HG02610 (cell line): ENCODE measurements around the gene ENTPD8.
A peak's percentile ranks its signal among the peaks of the same experiment; 100 is the strongest.

Experiments used
- ATAC-seq: cut with Tn5 transposase; IDR thresholded peaks from one replicate; pipeline ENCODE4 v1.9.1; 2021; ENCODE audit warnings: mild to moderate bottlenecking, moderate library complexity; ENCODE audit not compliant: unreplicated experiment

The ENTPD8 gene

DNA sequence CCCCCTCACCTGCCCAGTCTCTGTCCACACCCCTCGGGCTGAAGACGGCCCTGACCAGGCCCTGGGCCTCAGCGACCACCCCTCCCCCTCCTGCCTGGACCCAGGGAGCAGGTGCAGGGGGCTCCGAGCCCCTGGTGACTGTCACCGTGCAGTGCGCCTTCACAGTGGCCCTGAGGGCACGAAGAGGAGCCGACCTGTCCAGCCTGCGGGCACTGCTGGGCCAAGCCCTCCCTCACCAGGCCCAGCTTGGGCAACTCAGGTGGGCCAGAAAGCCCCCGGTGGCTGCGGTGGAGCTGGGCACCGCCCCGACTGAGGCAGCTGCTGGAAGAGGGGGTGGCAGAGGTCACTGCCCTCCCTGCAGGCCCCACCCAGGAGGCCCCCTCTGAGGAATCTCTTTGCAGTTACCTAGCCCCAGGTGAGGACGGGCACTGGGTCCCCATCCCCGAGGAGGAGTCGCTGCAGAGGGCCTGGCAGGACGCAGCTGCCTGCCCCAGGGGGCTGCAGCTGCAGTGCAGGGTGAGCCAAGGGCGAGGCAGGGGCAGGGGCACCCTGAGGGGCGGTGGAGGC is 7.7 kb downstream of the ENTPD8 start:
- ATAC-seq, result no peak

GRCh38 chr9:137432687-137433348 is 8.3 kb downstream of the ENTPD8 start:
- ATAC-seq, result no peak

DNA sequence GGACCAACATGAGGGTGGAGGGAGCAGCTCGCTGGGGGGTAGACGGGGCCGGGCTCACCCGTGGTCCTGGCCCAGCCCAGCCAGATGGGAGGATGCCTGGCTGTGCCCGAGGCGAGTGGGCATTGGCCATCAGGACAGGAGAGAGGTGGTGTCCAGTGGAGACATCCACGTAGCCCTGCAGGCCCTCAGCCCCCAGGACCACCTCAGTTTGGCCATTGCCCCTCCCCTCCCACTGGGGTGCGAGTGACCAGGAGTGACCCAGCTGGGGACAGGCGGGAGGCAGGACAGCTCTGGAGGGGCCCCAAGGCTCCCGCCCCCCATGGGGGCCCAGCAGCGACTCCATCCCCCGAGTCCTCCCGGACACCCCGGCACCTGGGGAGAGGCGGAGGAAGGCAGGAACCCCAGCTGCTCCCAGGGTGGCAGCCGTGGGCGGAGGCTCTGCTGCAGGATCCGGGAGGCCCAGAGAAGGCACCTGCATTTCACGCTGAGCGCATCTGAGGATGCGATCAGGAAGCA is 9.7 kb downstream of the ENTPD8 start:
- no peak for ATAC-seq

- no peak for ATAC-seq
Observed at GRCh38 chr9:137430723-137431415, 10.3 kb downstream of the ENTPD8 start.

GRCh38 chr9:137429974-137430722 is 11.0 kb downstream of the ENTPD8 start:
- no peak for ATAC-seq

GRCh38 chr9:137429546-137429890 is 11.6 kb downstream of the ENTPD8 start:
- ATAC-seq, result no peak

DNA sequence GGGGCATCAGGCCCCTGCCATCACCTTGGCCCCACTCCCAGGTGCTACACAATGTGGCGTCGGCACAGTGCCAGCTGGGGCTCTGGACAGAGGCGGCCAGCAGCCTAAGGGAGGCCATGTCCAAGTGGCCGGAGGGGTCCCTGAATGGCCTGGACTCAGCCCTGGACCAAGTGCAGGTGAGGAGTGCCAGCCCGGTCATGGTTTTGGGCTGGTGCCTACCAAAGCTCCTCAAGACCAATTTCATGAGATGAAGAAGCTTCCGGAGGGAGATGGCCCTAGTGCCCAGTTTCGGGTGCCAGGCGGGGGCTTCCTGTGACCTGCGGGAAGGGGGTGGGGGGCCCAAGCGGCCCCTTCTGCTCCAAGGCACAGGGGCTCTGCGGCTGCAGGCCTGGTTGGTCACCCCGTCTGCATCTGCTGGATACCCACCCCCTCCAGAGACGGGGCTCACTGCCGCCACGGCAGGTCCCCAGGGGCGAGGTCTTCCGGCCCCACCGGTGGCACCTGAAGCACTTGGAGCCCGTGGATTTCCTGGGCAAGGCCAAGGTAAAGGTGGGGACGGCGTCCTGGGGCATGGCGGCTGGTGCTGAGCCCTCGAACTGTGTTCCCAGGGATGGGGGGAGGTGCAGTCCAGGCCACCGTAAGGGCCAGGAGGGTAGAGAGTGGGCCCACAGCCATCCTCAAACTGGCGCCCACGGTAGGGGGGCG is 12.2 kb downstream of the ENTPD8 start:
- no peak for ATAC-seq

GRCh38 chr9:137428311-137428630 is 12.9 kb downstream of the ENTPD8 start:
- ATAC-seq, result no peak

- no peak for ATAC-seq
Observed at GRCh38 chr9:137427454-137428310, 13.5 kb downstream of the ENTPD8 start.

GRCh38 chr9:137426018-137426681 is 15.0 kb downstream of the ENTPD8 start:
- no peak for ATAC-seq

GRCh38 chr9:137423514-137424291 is 17.5 kb downstream of the ENTPD8 start:
- peak; percentile 20 for ATAC-seq

- peak; percentile 77 for ATAC-seq
Observed at GRCh38 chr9:137422604-137423513, 18.3 kb downstream of the ENTPD8 start, which contains the start of the genes EXD3 and NOXA1. Gene EXD3, minus strand, starts transcription at chr9:137423162. Its CDS starts 27,805 bp downstream, at chr9:137395357. Gene NOXA1, plus strand, starts transcription at chr9:137423393. Its CDS starts 137 bp downstream, at chr9:137423530.

- ATAC-seq, result no peak
Observed at GRCh38 chr9:137421838-137422603, 19.1 kb downstream of the ENTPD8 start.

DNA sequence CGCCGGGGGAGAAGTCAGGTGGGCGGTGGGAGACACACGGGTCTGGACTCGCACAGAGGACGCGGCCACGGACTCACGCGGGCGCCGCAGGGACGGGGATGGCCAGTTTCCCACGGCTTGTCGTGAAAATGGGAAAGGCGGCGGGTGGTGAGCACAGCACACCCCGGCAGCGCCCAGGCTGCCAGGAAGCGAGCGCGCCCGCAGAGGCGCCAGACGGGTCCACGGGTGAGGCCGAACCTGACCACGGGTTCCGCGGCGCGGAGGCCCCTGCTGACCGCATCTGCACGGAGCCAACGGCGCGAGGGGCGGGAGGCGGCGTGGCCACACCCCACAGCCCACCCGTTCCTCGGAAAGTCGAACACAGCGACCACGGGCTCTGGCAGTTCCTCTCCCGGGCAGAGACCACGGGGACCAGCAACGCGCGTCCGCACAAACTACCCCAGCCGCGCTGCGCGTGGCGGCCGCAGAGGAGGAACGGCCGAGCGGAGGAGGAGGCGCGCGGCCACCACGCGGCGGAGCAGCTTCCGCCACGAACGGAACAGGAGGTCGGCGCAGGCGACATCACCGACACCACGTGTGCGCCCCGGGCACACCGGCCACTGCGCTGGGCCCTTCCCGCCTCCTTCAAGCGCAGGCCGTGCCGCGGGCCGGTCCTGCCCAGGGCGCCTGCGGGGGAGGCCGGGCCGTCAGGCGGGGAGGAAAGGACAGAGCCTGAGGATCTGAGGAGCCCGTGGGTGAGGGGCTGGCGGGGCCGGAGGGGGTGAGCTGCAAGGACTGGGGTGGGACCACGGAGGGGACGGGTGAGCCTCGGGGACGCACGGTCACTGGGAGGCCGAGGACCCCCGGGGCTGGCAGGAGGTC is 23.8 kb downstream of the ENTPD8 start:
- no peak for ATAC-seq

DNA sequence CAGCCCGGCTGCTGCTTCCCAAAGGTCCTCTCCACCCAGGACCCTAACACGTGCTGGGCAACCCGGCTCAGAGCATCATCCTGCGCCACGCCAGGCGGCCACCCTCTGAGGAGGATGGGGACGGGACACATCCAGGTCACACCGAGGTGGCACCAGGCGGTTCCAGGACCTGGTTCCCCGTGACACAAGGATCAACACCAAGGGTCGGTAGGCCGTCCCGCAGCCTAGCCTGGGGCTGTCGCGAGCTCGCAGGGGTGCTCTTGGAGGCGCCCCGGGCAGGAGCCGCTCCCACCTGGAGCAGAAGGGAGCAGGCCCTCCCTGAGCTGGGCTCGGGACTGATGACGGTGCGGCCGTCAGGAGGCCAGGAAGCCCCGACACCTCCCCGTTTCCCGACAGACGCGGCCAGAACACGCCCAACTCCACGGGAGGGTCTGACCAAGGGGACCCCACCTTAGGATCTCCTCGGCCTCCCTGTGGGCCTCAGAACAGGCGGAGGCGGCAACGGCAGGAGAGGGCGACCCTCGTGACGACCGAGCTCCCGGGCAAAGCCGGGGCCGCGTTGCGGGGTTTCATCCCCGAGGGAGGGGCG is 24.5 kb downstream of the ENTPD8 start:
- no peak for ATAC-seq
